Activated CD4-positive, alpha-beta T cell treated with anti-CD3 and anti-CD28 coated beads, Interleukin-2, amount 50 U/mL, for 16 hours (primary cell): ENCODE data around the gene TIMELESS.
"Not testable (repeated sequence)": the region's sequence is repeated elsewhere in the genome, so short reads cannot be mapped to it uniquely, and the experiment has no call there.

ENCODE experiments used
- DNase-seq: peaks from one replicate; pipeline ENCODE4 v3.0.0-alpha.2; 2020

TIMELESS gene

GRCh38 chr12:56401125-56401524 lies 48.1 kb downstream of the TIMELESS start:
- DNase-seq: not testable (repeated sequence)

- not testable (repeated sequence) for DNase-seq
Measured at GRCh38 chr12:56399466-56399865, 49.8 kb downstream of the TIMELESS start.

GRCh38 chr12:56398324-56398723 lies 50.9 kb downstream of the TIMELESS start:
- DNase-seq: no peak

GRCh38 chr12:56392331-56392730 lies 56.9 kb downstream of the TIMELESS start:
- DNase-seq: no peak

GRCh38 chr12:56391721-56392120 lies 57.5 kb downstream of the TIMELESS start:
- no peak for DNase-seq

- DNase-seq: no peak
Measured at GRCh38 chr12:56389412-56389811, 59.8 kb downstream of the TIMELESS start.

DNA sequence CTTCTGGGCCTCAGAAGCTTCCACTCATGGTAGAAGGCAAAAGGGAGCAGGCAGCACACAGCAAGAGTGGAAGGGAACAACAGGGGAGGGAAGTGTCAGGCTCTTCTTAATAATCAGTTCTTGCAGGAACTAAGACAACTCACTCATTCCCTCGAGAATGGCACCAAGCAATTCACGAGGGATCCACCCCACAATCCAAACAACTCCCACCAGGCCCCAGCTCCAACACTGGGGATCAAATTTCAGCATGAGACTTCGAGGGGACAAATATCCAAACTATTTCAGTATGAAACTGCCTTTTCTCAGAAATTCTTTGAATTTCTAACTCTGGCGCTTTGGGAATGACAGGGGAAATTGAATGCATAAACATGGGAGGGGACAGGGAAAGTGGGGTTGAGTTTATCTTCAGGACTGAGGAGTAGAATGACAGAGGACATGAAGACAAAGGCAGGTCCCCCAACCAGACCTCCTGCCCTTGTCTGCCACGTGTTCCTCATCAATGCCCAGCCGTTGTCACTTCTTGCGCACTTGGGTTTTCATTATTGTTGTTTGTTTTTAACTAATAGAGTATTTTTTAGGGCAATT lies 62.0 kb downstream of the TIMELESS start:
- no peak for DNase-seq

DNA sequence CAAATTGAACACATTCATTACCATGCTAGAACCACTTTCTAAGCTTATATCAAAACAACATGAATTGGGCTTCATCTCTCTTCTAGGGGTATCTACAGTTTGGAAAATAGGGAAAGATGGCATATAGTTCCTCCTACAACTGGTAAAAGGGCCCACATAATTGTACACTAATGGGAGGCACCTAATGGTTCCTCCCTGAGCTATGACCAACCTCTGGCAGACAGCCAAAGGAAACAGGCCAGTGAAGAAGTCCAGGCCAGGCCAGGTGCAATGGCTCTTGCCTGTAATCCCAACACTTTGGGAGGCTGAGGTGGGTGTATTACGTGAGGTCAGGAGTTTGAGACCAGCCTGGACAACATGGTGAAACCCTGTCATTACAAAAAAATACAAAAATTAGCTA lies 63.4 kb downstream of the TIMELESS start:
- no peak for DNase-seq

DNA sequence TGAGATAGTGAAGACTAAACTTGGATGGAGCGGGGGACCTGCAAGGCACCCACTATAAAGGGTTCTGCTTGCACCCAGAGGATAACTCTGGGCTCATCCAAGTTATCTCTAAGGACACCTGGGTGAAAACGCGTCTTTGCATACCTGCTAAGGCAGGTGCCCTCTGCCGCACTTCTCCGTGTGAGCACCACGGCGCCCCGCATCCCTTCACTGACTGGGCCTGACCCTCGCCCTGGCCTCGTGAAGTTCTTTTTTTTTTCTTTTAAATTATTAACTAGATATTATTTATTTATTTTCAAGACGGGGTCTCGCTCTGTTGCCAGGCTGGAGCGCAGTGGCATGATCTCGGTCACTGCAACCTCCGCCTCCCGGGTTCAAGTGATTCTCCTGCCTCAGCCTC lies 66.6 kb downstream of the TIMELESS start:
- no peak for DNase-seq

GRCh38 chr12:56377989-56378316 lies 71.3 kb downstream of the TIMELESS start:
- DNase-seq: no peak

DNA sequence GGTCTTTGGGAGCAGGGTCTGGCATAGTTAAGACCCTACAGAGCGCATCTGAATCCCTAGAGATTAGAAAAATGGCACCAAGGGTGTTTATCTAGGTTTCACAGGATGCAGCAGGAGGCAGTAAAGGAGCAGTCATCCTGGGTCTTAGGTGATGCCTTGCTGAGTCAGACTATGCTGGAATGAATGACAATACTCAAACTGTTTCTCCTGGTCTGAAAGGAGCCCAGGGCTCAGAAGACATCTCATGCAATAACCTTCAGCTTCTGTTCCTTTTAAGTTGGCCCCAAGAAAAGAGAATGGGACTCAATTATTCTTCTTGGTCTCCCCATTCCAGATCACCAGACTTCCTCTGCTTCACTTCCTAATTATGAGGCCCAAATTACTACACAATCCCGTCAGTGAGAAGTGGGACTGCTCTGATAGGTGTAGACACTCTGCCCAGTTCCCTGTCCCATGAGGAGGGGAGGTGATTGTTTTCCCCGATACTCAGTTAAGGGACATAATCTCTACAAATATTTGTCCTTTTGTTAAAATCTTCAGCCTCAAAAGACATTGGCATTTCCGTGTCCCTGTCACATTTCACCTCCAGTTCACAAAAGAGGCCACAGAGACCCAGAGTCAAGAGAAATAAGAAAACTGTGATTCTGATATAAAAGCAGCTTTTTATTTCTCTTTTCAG lies 71.8 kb downstream of the TIMELESS start:
- peak; percentile 20 for DNase-seq

GRCh38 chr12:56375598-56376434 lies 73.4 kb downstream of the TIMELESS start:
- DNase-seq: no peak

GRCh38 chr12:56374726-56375597 lies 74.3 kb downstream of the TIMELESS start:
- DNase-seq: no peak

DNA sequence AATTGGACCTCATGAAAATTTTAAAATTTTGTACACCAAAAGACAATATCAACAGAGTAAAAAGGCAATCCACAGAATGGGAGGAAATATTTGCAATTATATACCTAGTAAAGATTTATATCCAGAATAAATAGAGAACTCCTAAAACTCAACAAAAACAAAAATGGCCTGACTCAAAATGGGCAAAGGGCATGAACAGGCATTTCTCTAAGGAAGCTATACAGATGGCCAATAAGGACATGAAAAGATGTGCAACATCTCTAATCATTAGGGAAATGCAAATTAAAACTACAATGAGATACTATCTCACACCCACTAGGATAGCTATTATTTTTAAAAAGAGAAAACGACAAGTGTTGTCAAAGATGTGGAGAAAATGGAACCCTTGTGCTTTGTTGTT lies 75.7 kb downstream of the TIMELESS start:
- no peak for DNase-seq

- DNase-seq: no peak
Measured at GRCh38 chr12:56366948-56367347, 82.3 kb downstream of the TIMELESS start.
